GM18867 (cell line): Measurements from ENCODE around the gene TFCP2L1.

Source experiments
- ATAC-seq: cut with Tn5 transposase; IDR thresholded peaks from one replicate; pipeline ENCODE4 v1.9.1; 2021; ENCODE audit warnings: mild to moderate bottlenecking, moderate library complexity; ENCODE audit not compliant: unreplicated experiment

TFCP2L1 gene

DNA sequence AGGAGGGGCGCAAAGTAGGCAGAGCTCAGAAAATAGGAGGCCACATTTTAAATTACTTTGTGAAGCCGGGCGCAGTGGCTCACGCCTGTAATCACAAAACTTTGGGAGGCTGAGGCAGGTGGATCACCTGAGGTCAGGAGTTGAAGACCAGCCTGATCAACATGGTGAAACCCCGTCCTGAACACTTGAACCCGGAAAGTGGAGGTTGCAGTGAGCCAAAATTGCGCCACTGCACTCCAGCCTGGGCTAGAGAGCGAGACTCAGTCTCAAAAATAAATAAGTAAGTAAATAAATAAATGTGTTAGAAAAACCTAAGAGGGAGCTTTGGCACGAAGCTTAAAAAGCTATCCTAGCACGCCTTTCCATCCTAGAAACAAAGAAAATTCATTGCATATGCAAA lies 105.5 kb downstream of the TFCP2L1 start:
- no peak for ATAC-seq

DNA sequence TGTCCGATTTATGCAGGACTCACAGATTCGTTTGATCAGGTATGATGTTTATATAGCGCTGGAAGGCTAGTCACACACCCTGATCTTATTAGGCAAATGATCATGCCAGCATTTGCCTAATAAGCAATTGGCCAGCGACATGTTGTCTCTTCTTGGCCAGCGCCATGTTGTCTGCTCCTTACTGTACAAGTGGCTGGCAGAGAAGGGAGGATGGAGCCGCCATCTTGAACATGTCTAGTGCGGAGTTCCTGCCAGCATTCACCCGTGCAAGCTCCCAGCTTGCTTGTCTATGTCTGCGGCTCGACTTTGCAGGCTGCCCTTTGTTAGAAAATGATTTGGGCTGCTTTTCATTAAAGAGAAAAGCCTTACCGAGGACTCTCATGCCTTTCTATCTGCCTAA lies 106.3 kb downstream of the TFCP2L1 start:
- ATAC-seq = no peak

DNA sequence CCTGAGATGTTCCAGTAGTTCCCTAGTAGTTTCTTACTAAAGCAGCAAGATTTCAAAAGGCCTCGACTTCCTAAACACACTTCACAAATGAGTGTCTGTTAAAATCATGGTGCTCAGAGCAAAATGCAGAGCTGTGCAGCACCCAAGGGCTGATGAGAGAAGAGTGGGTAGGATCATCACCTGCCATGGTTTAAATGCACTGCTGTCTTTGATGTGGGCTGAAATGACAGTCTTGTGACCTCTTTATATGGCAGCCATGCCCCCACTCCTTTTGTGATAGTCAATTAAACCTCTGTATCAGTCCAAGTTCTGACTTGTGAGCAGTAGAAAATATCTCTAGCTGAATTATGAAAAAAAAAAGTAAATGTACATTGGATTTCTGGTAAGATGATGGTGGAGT lies 107.1 kb downstream of the TFCP2L1 start:
- ATAC-seq = no peak

DNA sequence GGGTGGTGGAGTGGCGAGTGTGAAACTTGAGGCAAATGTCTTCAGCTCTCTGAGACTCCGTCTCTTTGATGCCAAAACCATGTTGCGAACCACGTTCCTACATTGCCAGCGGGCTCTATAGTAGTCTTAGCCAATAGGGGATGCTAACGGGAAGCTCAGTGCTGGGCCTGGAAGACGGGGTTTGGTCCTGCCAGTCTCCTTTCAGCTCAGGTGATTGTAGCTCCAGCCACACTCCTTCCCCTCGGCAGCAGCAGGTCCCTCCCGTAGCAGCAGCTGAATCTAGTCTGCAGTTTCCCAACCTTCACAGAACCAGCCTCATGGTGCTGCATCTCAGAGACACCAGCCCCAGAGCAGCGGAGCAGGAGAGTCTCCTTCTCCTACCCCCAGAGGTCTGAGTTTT lies 109.7 kb downstream of the TFCP2L1 start:
- no peak for ATAC-seq

DNA sequence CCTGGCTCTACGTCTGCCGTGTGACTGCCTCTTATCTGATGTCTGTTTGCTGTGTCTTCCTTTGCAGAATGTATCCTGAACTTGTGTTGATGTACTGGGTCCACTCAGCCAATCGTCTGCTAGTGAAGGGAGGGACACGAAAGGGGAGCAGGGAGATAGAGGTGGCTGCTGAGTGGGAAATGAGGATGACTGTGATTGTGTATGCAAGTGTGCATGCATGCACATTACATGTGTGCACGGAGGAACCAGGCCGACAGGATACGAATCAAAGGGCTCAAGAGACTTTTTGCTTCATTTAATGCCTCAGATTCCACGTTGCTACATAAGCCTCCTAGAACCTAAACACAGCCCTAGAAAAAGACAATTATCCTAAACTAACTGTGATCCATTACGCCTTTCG lies 111.2 kb downstream of the TFCP2L1 start:
- ATAC-seq = no peak

DNA sequence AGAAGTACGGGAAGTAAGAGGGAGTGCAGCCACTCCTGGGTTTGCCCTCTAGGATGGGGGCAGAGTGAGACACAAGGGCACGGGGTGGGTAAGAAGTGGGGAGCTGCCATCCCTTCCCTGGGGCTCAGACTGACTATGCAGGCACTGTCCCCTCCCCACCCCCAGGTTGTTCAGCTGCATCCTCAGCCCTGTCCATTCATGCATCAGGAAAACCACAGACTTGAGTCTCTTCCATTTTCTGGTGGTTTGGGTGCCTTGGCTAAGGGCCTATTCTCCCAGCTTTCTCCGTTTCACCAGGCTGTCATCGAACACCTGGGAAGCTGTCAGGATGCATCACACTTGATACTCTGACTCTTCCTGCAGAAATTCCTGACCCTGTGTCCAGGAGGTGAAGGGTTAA lies 111.9 kb downstream of the TFCP2L1 start:
- ATAC-seq = no peak

DNA sequence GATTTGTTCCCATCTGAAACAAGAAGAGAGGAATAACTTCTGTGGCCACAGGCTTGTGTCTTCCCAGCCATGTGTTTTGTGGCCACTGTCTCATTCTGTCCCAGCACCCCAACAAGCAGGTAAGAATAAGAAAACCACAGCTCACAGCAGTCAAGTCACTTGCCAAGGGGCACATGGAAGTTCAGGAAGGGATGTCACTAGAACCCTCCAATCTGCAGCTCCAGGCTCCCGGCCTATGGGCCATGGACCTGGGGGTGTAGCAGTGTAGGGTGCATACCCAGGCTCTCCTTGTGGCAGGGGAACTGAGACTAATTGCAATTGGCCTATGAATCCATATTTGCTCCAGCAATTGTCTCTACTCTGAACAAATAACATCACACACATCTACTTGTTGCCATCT lies 112.5 kb downstream of the TFCP2L1 start:
- no peak for ATAC-seq

DNA sequence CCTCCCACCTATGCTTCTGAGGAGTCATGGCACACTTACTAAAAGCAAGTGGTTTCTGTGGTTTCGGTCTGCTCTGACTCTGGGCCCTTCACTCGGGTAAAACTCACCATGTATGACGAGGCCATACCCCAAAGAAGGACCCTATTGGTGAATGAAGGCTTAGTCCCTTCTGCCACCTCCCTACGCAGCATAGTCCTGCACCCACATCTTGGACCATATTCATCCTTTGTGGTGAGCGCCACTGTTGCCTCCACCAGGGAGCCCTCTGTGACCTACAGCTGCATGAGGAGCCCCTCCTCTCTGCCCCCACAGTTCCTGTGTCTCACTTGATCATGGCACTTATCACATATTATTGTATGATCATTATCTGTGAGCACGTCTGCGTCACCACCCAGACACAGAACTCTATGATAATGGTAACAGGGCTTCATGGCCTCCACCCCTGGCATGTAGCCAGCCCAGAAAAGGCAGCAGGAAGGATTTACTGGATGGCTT lies 113.3 kb downstream of the TFCP2L1 start:
- ATAC-seq = no peak

DNA sequence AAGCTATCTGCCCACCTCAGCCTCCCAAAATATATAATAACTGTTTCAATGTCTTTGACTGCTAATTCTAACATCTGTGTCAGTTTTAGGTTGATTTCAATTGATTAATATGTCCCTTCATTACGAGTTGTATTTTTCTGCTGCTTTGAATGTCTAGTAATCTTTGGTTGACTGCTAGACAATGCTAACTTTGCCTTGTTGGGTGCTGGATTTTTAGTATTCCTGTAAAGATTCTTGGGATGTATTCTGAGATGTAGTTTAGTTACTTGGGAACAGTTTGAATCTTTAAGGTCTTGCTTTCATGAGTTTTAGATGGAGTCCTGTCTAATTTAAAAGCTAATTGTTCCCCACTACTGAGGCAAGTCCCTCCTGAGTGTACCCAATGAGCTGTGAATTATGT lies 114.4 kb downstream of the TFCP2L1 start:
- ATAC-seq = no peak

DNA sequence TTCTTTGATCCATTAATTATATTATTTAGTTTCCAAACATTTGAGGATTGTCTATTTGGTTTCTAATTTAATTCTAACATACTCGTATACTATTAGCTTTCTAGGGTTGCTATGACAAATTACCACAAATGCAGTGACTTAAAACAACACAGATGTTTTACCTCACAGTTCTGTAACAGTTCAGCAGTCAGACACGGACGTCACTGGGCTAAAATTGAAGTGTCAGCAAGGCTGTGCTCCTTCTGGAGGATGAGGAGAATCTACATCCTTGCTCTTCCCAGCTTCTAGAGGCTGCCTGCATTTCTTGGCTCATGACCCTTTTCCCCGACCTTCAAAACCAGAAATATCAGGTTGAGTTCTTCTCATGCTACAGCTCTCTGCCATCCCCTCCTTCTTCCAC lies 117.6 kb downstream of the TFCP2L1 start:
- no peak for ATAC-seq
